ENCODE results near the gene TRIM28.

- TF ChIP-seq CTCF (IDR thresholded peaks at IDR 0.05) (no peak), POLR2A (IDR thresholded peaks at IDR 0.05) (no peak)
Measured at GRCh38 chr19:58563823-58564222, 20.0 kb downstream of the TRIM28 start.
